Memory B cell (primary cell): ENCODE results near the gene ATP13A3.

Experiments
- ATAC-seq: fragments of 150-1000 bp; cut with Tn5 transposase; 2 replicates; pipeline ENCODE4 v1.10.0; 2021; ENCODE audit warnings: low read depth, mild to moderate bottlenecking, moderate library complexity
- DNase-seq, 2 donors: peaks; one replicate each; pipeline ENCODE4 v3.0.0; 2022; ENCODE audit warnings: low spot score in 2 of 2
- H3K27ac Mint-ChIP-seq: one replicate; pipeline ENCODE4 v1.8.0; 2022; ENCODE audit warnings: mild to moderate bottlenecking, moderate library complexity, mixed read lengths
- H3K27me3 Mint-ChIP-seq: one replicate; pipeline ENCODE4 v1.8.0; 2022; ENCODE audit warnings: mixed read lengths
- H3K36me3 Mint-ChIP-seq: one replicate; pipeline ENCODE4 v1.8.0; 2022; ENCODE audit warnings: mild to moderate bottlenecking, mixed read lengths
- H3K4me1 Mint-ChIP-seq: one replicate; pipeline ENCODE4 v1.8.0; 2022; ENCODE audit warnings: mixed read lengths
- H3K4me3 Mint-ChIP-seq: one replicate; pipeline ENCODE4 v1.8.0; 2022; ENCODE audit warnings: mild to moderate bottlenecking, moderate library complexity, mixed read lengths
- H3K9me3 Mint-ChIP-seq: one replicate; pipeline ENCODE4 v1.8.0; 2022; ENCODE audit warnings: mixed read lengths

Gene ATP13A3

GRCh38 chr3:194423317-194423716 is 63.5 kb downstream of the ATP13A3 start:
- Mint-ChIP-seq H3K9me3 (no peaks in the 10 kb centered on the region), H3K4me1 (no peaks in the 10 kb centered on the region), H3K27ac (no peak overlapping the region), H3K27me3 (no peaks in the 10 kb centered on the region), H3K4me3 (no peak overlapping the region), H3K36me3 (peaks cover 17% of the 10 kb centered on the region)
- ATAC-seq (no peak), DNase-seq (no peak)

GRCh38 chr3:194422188-194422587 is 64.6 kb downstream of the ATP13A3 start:
- peaks cover 17% of the 10 kb centered on the region for H3K36me3 Mint-ChIP-seq

GRCh38 chr3:194418671-194419070 is 68.1 kb downstream of the ATP13A3 start:
- ATAC-seq (no peak), DNase-seq (no peak)
- no peaks in the 10 kb centered on the region for H3K9me3 Mint-ChIP-seq
- H3K36me3 Mint-ChIP-seq: peaks cover 15% of the 10 kb centered on the region
- no peaks in the 10 kb centered on the region for H3K4me1 Mint-ChIP-seq
- no peak overlapping the region for H3K4me3 Mint-ChIP-seq
- no peaks in the 10 kb centered on the region for H3K27me3 Mint-ChIP-seq
- no peak overlapping the region for H3K27ac Mint-ChIP-seq

More at GRCh38 chr3:194422188-194422587, 64.6 kb downstream of the ATP13A3 start:
- Mint-ChIP-seq H3K27ac (no peak overlapping the region), H3K4me3 (no peak overlapping the region), H3K4me1 (no peaks in the 10 kb centered on the region), H3K27me3 (no peaks in the 10 kb centered on the region), H3K9me3 (no peaks in the 10 kb centered on the region)
- no peak for DNase-seq
- no peak for ATAC-seq

- H3K36me3 Mint-ChIP-seq: peaks cover 7% of the 10 kb centered on the region
- ATAC-seq: no peak
Observed at GRCh38 chr3:194407423-194407822, 79.4 kb downstream of the ATP13A3 start.

DNA sequence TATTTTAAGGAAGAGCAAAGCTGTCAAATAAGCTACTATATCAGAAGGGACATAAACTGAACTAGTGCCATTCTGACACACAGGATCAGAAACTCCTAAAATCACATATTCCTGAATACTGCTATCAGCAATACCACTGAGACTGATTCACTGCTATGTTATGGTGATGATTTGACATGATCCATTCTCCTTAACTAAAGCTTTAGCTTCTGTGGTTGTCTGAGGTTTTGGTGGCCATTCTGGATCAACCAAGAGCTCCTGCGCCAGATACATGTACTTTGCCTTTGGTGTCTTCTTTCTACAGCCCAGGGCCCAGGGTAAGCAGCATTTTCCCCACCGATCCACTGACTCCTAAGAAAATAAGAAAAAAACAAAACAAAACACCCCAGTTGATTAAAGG is 81.0 kb downstream of the ATP13A3 start:
- Mint-ChIP-seq H3K4me3 (no peak overlapping the region), H3K27ac (no peak overlapping the region), H3K9me3 (no peaks in the 10 kb centered on the region), H3K36me3 (peaks cover 4% of the 10 kb centered on the region), H3K27me3 (no peaks in the 10 kb centered on the region), H3K4me1 (peaks cover 3% of the 10 kb centered on the region)
- ATAC-seq: no peak
- no peak for DNase-seq

More at GRCh38 chr3:194407423-194407822, 79.4 kb downstream of the ATP13A3 start:
- peaks cover 3% of the 10 kb centered on the region for H3K4me1 Mint-ChIP-seq
- DNase-seq: no peak
- no peak overlapping the region for H3K4me3 Mint-ChIP-seq
- no peak overlapping the region for H3K27ac Mint-ChIP-seq
- no peaks in the 10 kb centered on the region for H3K9me3 Mint-ChIP-seq
- no peaks in the 10 kb centered on the region for H3K27me3 Mint-ChIP-seq

GRCh38 chr3:194404365-194405140 is 82.2 kb downstream of the ATP13A3 start:
- Mint-ChIP-seq H3K36me3 (peaks cover 4% of the 10 kb centered on the region), H3K27ac (no peak overlapping the region), H3K9me3 (no peaks in the 10 kb centered on the region), H3K27me3 (peaks cover 3% of the 10 kb centered on the region), H3K4me1 (peaks cover 5% of the 10 kb centered on the region), H3K4me3 (no peak overlapping the region)
- DNase-seq: peak in 1 of 2 donors; percentile 41
- ATAC-seq: peak; percentile 41

- H3K4me1 Mint-ChIP-seq: peaks cover 19% of the 10 kb centered on the region
- H3K9me3 Mint-ChIP-seq: no peaks in the 10 kb centered on the region
- no peak for DNase-seq
- no peak for ATAC-seq
- H3K36me3 Mint-ChIP-seq: peaks cover 2% of the 10 kb centered on the region
- no peak overlapping the region for H3K4me3 Mint-ChIP-seq
- no peak overlapping the region for H3K27ac Mint-ChIP-seq
- peaks cover 14% of the 10 kb centered on the region for H3K27me3 Mint-ChIP-seq
Observed at GRCh38 chr3:194401868-194402329, 84.9 kb downstream of the ATP13A3 start.

- Mint-ChIP-seq H3K4me1 (peaks cover 23% of the 10 kb centered on the region), H3K4me3 (no peak overlapping the region), H3K36me3 (peaks cover 2% of the 10 kb centered on the region), H3K9me3 (no peaks in the 10 kb centered on the region), H3K27me3 (peaks cover 16% of the 10 kb centered on the region), H3K27ac (no peak overlapping the region)
- ATAC-seq (no peak), DNase-seq (no peak)
Observed at GRCh38 chr3:194401346-194401745, 85.5 kb downstream of the ATP13A3 start.

DNA sequence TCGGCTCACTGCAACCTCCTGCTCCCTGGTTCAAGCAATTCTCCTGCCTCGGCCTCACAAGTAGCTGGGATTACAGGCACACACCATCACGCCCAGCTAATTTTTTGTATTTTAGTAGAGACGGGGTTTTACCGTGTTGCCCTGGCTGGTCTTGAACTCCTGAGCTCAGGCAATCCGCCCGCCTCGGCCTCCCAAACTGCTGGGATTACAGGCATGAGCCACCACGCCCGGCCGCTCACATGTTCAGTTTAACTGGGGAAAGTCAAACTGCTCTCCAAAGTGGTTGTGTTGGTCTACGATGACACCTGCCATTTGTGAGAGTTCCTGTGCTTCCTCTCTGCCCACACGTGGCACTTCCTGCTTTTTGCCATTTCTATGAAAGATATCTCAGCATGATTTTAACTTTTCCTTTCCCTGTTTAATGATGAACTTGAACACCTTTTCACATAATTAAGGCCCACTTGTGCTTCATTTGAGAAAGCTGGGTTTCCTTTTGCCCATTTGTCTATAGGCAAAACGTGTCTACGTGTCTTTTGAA is 86.9 kb downstream of the ATP13A3 start:
- peaks cover 26% of the 10 kb centered on the region for H3K4me1 Mint-ChIP-seq
- DNase-seq: no peak

GRCh38 chr3:194399166-194399565 is 87.6 kb downstream of the ATP13A3 start, which contains the start of gene GP5:
Gene GP5, minus strand, starts transcription at chr3:194399266. Its CDS starts 984 bp downstream, at chr3:194398282.
- Mint-ChIP-seq H3K4me3 (peak within 1 kb of the TSS; percentile 81), H3K4me1 (peaks cover 24% of the 10 kb centered on the region), H3K36me3 (no peaks in the 10 kb centered on the region), H3K27ac (no peak within 1 kb of the TSS), H3K27me3 (peaks cover 22% of the 10 kb centered on the region), H3K9me3 (no peaks in the 10 kb centered on the region)
- no peak for ATAC-seq
- no peak for DNase-seq

More for the DNA sequence above, 86.9 kb downstream of the ATP13A3 start:
- H3K36me3 Mint-ChIP-seq: peaks cover 2% of the 10 kb centered on the region
- peaks cover 22% of the 10 kb centered on the region for H3K27me3 Mint-ChIP-seq
- H3K9me3 Mint-ChIP-seq: no peaks in the 10 kb centered on the region
- no peak for ATAC-seq
- H3K27ac Mint-ChIP-seq: no peak overlapping the region
- H3K4me3 Mint-ChIP-seq: no peak overlapping the region

DNA sequence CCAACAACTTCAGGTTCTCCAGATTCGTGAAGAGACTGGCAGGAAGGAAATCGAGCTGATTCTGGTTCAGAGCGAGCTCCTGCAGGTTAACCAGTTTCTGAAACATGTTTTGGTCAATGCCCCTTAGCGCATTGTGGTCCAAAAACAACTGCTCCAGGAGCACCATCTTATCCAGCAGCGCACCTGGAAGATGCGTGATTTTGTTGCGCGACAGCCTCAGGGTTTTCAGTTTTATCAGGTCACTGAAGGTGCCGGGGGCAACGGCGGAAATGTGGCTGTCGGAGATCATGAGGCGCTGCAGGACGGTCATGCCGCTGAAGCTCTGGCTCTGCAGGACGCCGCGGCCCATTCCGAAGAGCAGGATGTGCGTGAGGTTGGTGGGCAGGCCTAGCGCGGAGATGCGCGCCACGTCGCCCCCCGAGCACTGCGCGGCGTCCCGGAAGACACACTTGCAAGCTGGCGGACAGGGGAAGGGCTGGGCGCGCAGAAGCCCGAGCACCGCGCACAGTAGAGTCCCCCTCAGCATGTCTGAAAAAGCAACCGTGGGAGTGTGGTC is 89.0 kb downstream of the ATP13A3 start:
- Mint-ChIP-seq H3K27me3 (peaks cover 22% of the 10 kb centered on the region), H3K4me3 (peak overlapping the region; percentile 81), H3K4me1 (peaks cover 24% of the 10 kb centered on the region), H3K9me3 (no peaks in the 10 kb centered on the region), H3K27ac (no peak overlapping the region), H3K36me3 (no peaks in the 10 kb centered on the region)
- DNase-seq: no peak
- no peak for ATAC-seq

GRCh38 chr3:194396859-194397756 is 89.7 kb downstream of the ATP13A3 start:
- Mint-ChIP-seq H3K4me3 (peak overlapping the region; percentile 81), H3K27ac (no peak overlapping the region), H3K4me1 (peaks cover 24% of the 10 kb centered on the region), H3K9me3 (no peaks in the 10 kb centered on the region), H3K36me3 (no peaks in the 10 kb centered on the region), H3K27me3 (peaks cover 22% of the 10 kb centered on the region)
- DNase-seq (peak; percentile 22 to 23), ATAC-seq (peak; percentile 57)

DNA sequence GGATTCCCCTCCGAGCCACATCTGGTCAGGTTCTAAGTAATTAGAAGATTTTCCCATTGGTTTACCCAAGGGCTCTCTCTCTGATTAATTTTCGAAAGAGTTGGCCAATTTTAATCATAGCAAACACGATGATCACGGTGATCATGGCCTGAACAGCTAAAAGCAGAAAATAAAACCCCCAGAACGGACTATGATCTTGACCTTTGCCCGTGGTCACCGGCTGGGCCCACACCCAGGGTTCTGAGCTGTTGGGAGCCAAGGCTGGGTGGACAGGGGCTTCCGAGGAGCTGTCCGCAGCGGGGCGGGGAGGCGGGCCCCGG is 90.3 kb downstream of the ATP13A3 start:
- DNase-seq (no peak), ATAC-seq (no peak)
- peaks cover 22% of the 10 kb centered on the region for H3K27me3 Mint-ChIP-seq
- H3K4me3 Mint-ChIP-seq: peak overlapping the region; percentile 63
- no peaks in the 10 kb centered on the region for H3K9me3 Mint-ChIP-seq
- H3K27ac Mint-ChIP-seq: no peak overlapping the region
- H3K4me1 Mint-ChIP-seq: peaks cover 24% of the 10 kb centered on the region
- H3K36me3 Mint-ChIP-seq: no peaks in the 10 kb centered on the region
